ENCODE results near the gene INPP4A. TPM values are rescaled to one million over a fixed set of nuclear protein-coding genes. Genes with fewer than 3 reads are reported as not detected.

The INPP4A gene
- polyA plus RNA-seq, 1 donor from 2014 or later = 51.4 TPM

GRCh38 chr2:98607104-98607503 lies 162.4 kb downstream of the INPP4A start (continued):
- no peak for TF ChIP-seq REST (IDR thresholded peaks at IDR 0.05; ENCODE audit: borderline replicate concordance)
- no peak for TF ChIP-seq EZH2 (IDR thresholded peaks at IDR 0.05; ENCODE audit: borderline replicate concordance, insufficient read depth, low read length, poor library complexity, severe bottlenecking)

DNA sequence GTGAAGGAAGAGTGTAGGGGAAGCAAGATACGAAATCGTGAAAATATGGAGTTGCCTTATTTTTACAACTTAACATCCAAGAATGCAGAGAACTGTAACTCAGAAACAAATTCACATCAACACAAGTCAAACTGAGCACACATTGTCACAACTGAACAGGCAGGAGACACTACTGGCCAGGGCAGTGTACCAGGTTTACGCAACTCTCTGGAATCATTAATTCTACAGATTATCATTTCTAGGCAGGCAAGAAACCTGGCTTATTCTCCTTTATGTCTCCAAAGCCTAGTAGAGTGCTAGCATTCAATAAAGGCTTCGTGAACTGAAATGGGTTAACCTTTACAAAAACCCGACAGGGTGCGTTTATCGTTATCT lies 163.1 kb downstream of the INPP4A start:
- no peaks in the 10 kb centered on the region for H3K9me3 ChIP-seq (ENCODE audit: low read length)
- H3K79me2 ChIP-seq (replicated peaks; ENCODE audit: insufficient read depth, low read length) = peaks cover 56% of the 10 kb centered on the region
- no peaks in the 10 kb centered on the region for H3K9me2 ChIP-seq (ENCODE audit: insufficient read depth, low read length)
- peak overlapping the region; percentile 94 for H3K27ac ChIP-seq (ENCODE audit: low read length)
- no peaks in the 10 kb centered on the region for H3F3A ChIP-seq (ENCODE audit: insufficient read depth, low read length, poor library complexity, severe bottlenecking)
- peak overlapping the region; percentile 57 for H3K4me2 ChIP-seq (ENCODE audit: low read length)
- H4K20me1 ChIP-seq (ENCODE audit: insufficient read depth) = no peaks in the 10 kb centered on the region
- H3K9ac ChIP-seq (ENCODE audit: low read length) = peak overlapping the region; percentile 96
- no peaks in the 10 kb centered on the region for H3K27me3 ChIP-seq (ENCODE audit: insufficient read depth, low read depth, low read length)
- H2AFZ ChIP-seq (ENCODE audit: low read depth, low read length) = peak overlapping the region; percentile 85
- no peaks in the 10 kb centered on the region for H3K36me3 ChIP-seq (ENCODE audit: insufficient read depth, low read length)
- TF ChIP-seq EZH2 (IDR thresholded peaks at IDR 0.05; ENCODE audit: borderline replicate concordance, insufficient read depth, low read length, poor library complexity, severe bottlenecking) (no peak), REST (IDR thresholded peaks at IDR 0.05; ENCODE audit: borderline replicate concordance) (no peak), SMC3 (conservative IDR thresholded peaks at IDR 0.05; ENCODE audit: poor library complexity) (no peak), CTCF (IDR thresholded peaks at IDR 0.05; ENCODE audit: poor library complexity, severe bottlenecking) (no peak), MXI1 (conservative IDR thresholded peaks at IDR 0.05; ENCODE audit: poor library complexity, severe bottlenecking) (no peak), POLR2AphosphoS5 (IDR thresholded peaks at IDR 0.05) (no peak), RAD21 (conservative IDR thresholded peaks at IDR 0.05) (no peak), TAF1 (IDR thresholded peaks at IDR 0.05; ENCODE audit: low read depth) (no peak), EP300 (conservative IDR thresholded peaks at IDR 0.05; ENCODE audit: poor library complexity, severe bottlenecking) (no peak)
- H3K4me3 ChIP-seq (ENCODE audit: low read length) = peak overlapping the region; percentile 86
